Transverse colon (tissue), 4 donors: ENCODE measurements around the gene PUS7. TPM values are rescaled to one million over a fixed set of nuclear protein-coding genes. Genes with fewer than 3 reads are reported as not detected.
"Not testable (repeated sequence)": the region's sequence is repeated elsewhere in the genome, so short reads cannot be mapped to it uniquely, and the experiment has no call there.

Source experiments
- DNase-seq: peaks from one replicate; pipeline ENCODE4 v3.0.0-alpha.2; 2019
- H3K27ac ChIP-seq, 4 donors: fragments of 200-600 bp; sonication (generic); 2 replicates each; pipeline ENCODE4 v1.5.1; 2016 to 2018; ENCODE audit warnings: inconsistent platforms in 4 of 4
- H3K27me3 ChIP-seq: fragments of 200-600 bp; sonication (generic); 2 replicates; pipeline ENCODE4 v1.5.1; 2017; ENCODE audit warnings: inconsistent platforms
- H3K36me3 ChIP-seq, 4 donors: fragments of 200-600 bp; sonication (generic); 2 replicates each; pipeline ENCODE4 v1.5.1; 2017 to 2019; ENCODE audit warnings: inconsistent platforms in 4 of 4
- H3K4me1 ChIP-seq, 4 donors: fragments of 200-600 bp; sonication (generic); 2 replicates each; pipeline ENCODE4 v1.5.1; 2017 to 2020; ENCODE audit warnings: inconsistent platforms in 4 of 4
- H3K4me3 ChIP-seq, 4 donors: fragments of 200-600 bp; sonication (generic); 1 replicate in 1 of 4; 2 replicates in 3 of 4; pipeline versions ENCODE4 v1.5.1 to v1.6.1; 2017 to 2019; ENCODE audit warnings: inconsistent platforms in 4 of 4
- H3K9me3 ChIP-seq, 2 donors: fragments of 200-600 bp; sonication (generic); 2 replicates each; pipeline ENCODE4 v1.5.1; 2017 to 2019; ENCODE audit warnings: inconsistent platforms in 2 of 2
- EP300 ChIP-seq: sonication (generic); formaldehyde crosslinking; IDR thresholded peaks from one replicate; pipeline ENCODE4 v1.6.1; 2017; ENCODE audit warnings: antibody characterized with exemption, low read depth
- POLR2A ChIP-seq: fragments of 450-650 bp; IDR thresholded peaks from one replicate; pipeline ENCODE4 v1.6.1; 2016; ENCODE audit warnings: antibody characterized with exemption, mild to moderate bottlenecking, moderate library complexity
- POLR2AphosphoS5 ChIP-seq, 3 donors: sonication (generic); formaldehyde crosslinking; IDR thresholded peaks; one replicate each; pipeline ENCODE4 v1.6.1; 2016; ENCODE audit warnings: antibody characterized with exemption in 3 of 3
- WGBS, 2 donors: methylation state at CpG; one replicate each; pipeline ENCODE4 v1.1.5; 2018; ENCODE audit warnings: low coverage in 1 of 2; 5-methylcytosine and 5-hydroxymethylcytosine counted together
- in situ Hi-C, 4 donors: fragments of 200-750 bp; cut with MboI; loops; one replicate each; pipeline versions ENCODE4 v1.15.0 to v1.15.1; 2017; ENCODE audit warnings: low sequenced_read_pairs in 3 of 4, low pct_ligation_motif_present in 1 of 4, low pct_unique_long_range_greater_than_20kb in 1 of 4
- intact Hi-C: fragments of 100-400 bp; cut with DNase I; formaldehyde crosslinking; loops from one replicate; pipeline ENCODE4 v1.15.1; 2023; ENCODE audit warnings: low total_unique reads
- total RNA-seq, 4 donors: library from RNA; depleted of rRNA; stranded (reverse); fragments of >200 nt; gene quantifications; one replicate each; pipeline ENCODE4 v1.1.0, GENCODE V29; 2016
- TF ChIP-seq, protein P1 (sequence below), 5 experiments: fragments of 200-600 bp in 3 of 5; fragments of 450-650 bp in 2 of 5; sonication (generic) in 3 of 5; IDR thresholded peaks; 1 replicate in 2 of 5; 2 replicates in 3 of 5; pipeline ENCODE4 v1.5.1; 2016 to 2017; ENCODE audit warnings: antibody characterized with exemption in 5 of 5, inconsistent platforms in 3 of 5, mild to moderate bottlenecking in 2 of 5, moderate library complexity in 1 of 5

PUS7 gene
- total RNA-seq, 4 donors from 2014 or later: 1.9 to 7.0 (median 4.9) TPM

DNA sequence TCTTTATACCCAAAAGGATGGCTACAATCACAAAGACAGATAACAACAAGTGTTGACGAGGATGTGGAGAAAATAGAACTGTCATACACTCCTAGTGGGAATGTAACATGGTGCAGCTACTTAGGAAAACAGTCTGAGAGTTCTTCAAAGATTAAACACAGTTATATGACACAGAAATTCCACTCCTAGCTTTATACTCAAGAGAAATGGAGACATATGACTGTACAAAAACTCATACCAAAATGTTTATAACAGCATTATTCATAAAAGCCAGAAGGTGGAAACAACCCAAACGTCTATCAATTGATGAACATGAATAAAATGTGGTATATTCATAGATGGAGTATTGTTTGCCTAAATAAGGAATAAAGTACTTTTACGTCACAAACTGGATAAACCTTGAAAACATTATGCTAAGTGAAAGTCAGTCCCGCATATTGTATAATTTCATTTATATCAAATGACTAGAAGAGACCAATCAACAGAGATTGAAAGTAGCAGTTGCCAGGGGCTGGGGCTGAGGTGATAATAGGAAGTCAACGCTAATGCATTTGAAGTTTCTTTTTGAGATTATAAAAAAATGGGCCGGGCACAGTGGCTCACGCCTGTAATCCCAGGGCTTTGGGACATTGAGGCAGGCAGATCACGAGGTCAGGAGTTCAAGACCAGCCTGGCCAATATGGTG is 71.8 kb downstream of the PUS7 start:
- Histone ChIP-seq H3K4me3 (no peak overlapping the region), H3K27ac (no peak overlapping the region), H3K36me3 (no peaks in the 10 kb centered on the region), H3K27me3 (no peaks in the 10 kb centered on the region), H3K9me3 (no peaks in the 10 kb centered on the region), H3K4me1 (no peaks in the 10 kb centered on the region)
- 90 to 94% methylated on average over 8 of the region's 8 CpGs for WGBS, 2 donors
- intact Hi-C loops (no loop called here), in situ Hi-C loops (no loop called here)
- no peak for DNase-seq
- TF ChIP-seq POLR2AphosphoS5 (IDR thresholded peaks at IDR 0.05) (no peak), POLR2A (no peak), EP300 (no peak)
- TF ChIP-seq, protein P1, sequence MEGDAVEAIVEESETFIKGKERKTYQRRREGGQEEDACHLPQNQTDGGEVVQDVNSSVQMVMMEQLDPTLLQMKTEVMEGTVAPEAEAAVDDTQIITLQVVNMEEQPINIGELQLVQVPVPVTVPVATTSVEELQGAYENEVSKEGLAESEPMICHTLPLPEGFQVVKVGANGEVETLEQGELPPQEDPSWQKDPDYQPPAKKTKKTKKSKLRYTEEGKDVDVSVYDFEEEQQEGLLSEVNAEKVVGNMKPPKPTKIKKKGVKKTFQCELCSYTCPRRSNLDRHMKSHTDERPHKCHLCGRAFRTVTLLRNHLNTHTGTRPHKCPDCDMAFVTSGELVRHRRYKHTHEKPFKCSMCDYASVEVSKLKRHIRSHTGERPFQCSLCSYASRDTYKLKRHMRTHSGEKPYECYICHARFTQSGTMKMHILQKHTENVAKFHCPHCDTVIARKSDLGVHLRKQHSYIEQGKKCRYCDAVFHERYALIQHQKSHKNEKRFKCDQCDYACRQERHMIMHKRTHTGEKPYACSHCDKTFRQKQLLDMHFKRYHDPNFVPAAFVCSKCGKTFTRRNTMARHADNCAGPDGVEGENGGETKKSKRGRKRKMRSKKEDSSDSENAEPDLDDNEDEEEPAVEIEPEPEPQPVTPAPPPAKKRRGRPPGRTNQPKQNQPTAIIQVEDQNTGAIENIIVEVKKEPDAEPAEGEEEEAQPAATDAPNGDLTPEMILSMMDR (IDR thresholded peaks at IDR 0.05): no peak

DNA sequence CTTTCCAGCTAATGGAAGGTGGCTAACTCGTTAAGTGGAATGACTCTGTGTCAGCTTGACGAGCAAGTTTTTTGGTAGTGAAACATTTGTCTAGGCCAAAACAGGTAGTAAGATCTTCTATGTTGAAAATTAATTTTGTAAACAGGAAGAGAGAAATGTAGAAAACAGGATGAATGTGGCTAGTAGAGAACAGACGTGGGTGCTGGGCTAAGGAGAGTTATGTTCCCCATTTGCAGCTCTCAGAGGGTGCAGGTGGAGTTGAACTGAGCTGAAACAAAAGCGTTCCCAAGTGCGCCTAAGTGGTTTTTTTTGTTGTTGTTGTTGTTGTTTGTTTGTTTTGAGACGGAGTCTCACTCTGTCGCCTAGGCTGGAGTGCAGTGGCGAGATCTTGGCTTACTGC is 73.9 kb downstream of the PUS7 start:
- no peaks in the 10 kb centered on the region for H3K36me3 ChIP-seq
- H3K9me3 ChIP-seq: no peaks in the 10 kb centered on the region
- 73 to 80% methylated on average over 8 of the region's 8 CpGs for whole genome bisulfite sequencing, 2 donors
- no peak overlapping the region for H3K4me3 ChIP-seq
- in situ Hi-C loops: loop anchor here in 1 of 4 donors (10.0 kb wide), 1 partner anchor 63 kb away; the partner anchor contains the start of gene SRPK2
- no peaks in the 10 kb centered on the region for H3K4me1 ChIP-seq
- no peaks in the 10 kb centered on the region for H3K27me3 ChIP-seq
- intact Hi-C loops: no loop called here
- H3K27ac ChIP-seq: peak overlapping the region in 1 of 4 donors; percentile 26
- TF ChIP-seq POLR2A (no peak), EP300 (no peak), POLR2AphosphoS5 (IDR thresholded peaks at IDR 0.05) (no peak)
- TF ChIP-seq, protein P1 (IDR thresholded peaks at IDR 0.05): no peak
- DNase-seq: no peak

DNA sequence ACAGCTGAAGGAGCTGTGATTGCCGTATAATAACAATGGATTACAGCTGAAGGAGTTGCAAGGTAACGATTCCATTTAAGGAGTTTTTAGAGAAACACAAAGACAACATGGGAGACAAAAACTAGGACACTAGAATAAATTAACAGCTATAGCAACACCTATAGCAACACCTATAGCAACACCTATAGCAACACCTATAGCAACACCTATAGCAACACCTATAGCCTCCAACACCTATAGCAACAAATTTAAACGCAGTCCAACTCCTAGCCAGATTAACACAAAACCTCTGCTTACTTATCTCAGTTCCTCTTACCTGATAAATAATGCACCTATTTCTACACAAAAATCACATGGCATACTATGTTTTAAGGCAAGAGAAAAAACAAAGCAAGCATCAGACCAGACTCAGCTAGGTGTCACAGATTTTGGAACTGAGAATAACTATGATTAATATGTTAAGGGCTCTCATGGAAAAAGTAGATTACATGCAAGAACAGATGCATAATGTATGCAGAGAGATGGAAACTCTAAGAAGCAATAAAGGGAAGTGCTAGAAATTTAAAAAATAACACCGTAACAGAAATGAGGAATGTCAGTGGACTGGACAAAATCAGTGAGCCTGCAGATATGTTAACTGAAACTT is 77.6 kb downstream of the PUS7 start:
- Histone ChIP-seq H3K4me1 (peaks cover 0 to under 1% (median under 1%) of the 10 kb centered on the region in 4 donors), H3K36me3 (no peaks in the 10 kb centered on the region)

DNA sequence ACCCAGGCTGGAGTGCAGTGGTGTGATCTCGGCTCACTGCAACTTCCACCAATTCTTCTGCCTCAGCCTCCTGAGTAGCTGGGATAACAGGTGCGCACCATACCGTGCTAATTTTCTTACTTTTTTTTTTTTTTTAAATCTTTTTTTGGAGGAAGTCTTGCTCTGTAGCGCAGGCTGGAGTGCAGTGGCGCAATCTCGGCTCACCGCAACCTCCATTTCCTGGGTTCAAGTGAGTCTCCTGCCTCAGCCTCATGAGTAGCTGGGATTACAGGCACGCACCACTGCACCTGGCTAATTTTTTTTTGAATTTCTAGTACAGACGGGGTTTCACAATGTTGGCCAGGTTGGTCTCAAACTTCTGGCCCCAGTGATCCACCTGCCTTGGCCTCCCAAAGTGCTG is 79.9 kb downstream of the PUS7 start:
- DNase-seq, H3K27ac ChIP-seq, intact Hi-C loops, H3K27me3 ChIP-seq, H3K4me3 ChIP-seq, H3K36me3 ChIP-seq, H3K4me1 ChIP-seq, H3K9me3 ChIP-seq: not testable (repeated sequence)
- in situ Hi-C loops: loop anchor here in 1 of 4 donors (10.0 kb wide), 1 partner anchor 57 kb away; the partner anchor contains the start of gene SRPK2
- WGBS, 2 donors: 89 to 93% methylated on average over 8 to 9 of the region's 9 CpGs

More for the DNA sequence above, 77.6 kb downstream of the PUS7 start:
- no peaks in the 10 kb centered on the region for H3K9me3 ChIP-seq
- no peak overlapping the region for H3K4me3 ChIP-seq
- no peak overlapping the region for H3K27ac ChIP-seq
- no peak for DNase-seq
- in situ Hi-C loops (loop anchor here in 1 of 4 donors (10.0 kb wide), 1 partner anchor 60 kb away; the partner anchor contains the start of gene SRPK2), intact Hi-C loops (no loop called here)
- no peak for TF ChIP-seq POLR2A
- TF ChIP-seq, protein P1 (IDR thresholded peaks at IDR 0.05): no peak
- no peak for TF ChIP-seq POLR2AphosphoS5 (IDR thresholded peaks at IDR 0.05)
- TF ChIP-seq EP300: no peak
- WGBS, 2 donors: 48 to 66% methylated on average over 3 to 4 of the region's 4 CpGs
- H3K27me3 ChIP-seq: no peaks in the 10 kb centered on the region
